ENCODE data around the gene PCDH9. TPM values are rescaled to one million over a fixed set of nuclear protein-coding genes. Genes with fewer than 3 reads are reported as not detected.

PCDH9 gene
- total RNA-seq, 1 donor from 2014 or later, result 5.1 TPM

GRCh38 chr13:66556306-66556705, 673.8 kb downstream of the PCDH9 start:
- intact Hi-C loops (cut with DNase I), result no loop called here
- no peak overlapping the region for H3K4me3 ChIP-seq
- no peak for ATAC-seq

GRCh38 chr13:66553391-66553790, 676.7 kb downstream of the PCDH9 start:
- no peak overlapping the region for H3K4me3 ChIP-seq
- no peaks in the 10 kb centered on the region for H3K9me3 ChIP-seq
- H3K27ac ChIP-seq, result no peak overlapping the region
- H3K36me3 ChIP-seq, result no peaks in the 10 kb centered on the region
- no peak for ATAC-seq
- no peak for TF ChIP-seq CTCF (IDR thresholded peaks at IDR 0.05)
- DNase-seq, result no peak
- no peaks in the 10 kb centered on the region for H3K4me1 ChIP-seq
- no peaks in the 10 kb centered on the region for H3K27me3 ChIP-seq
- intact Hi-C loops (cut with DNase I), result no loop called here

More at GRCh38 chr13:66556306-66556705, 673.8 kb downstream of the PCDH9 start:
- H3K4me1 ChIP-seq, result no peaks in the 10 kb centered on the region
- no peak overlapping the region for H3K27ac ChIP-seq
- H3K36me3 ChIP-seq, result no peaks in the 10 kb centered on the region
- no peaks in the 10 kb centered on the region for H3K27me3 ChIP-seq
- no peaks in the 10 kb centered on the region for H3K9me3 ChIP-seq
- DNase-seq, result no peak
- TF ChIP-seq CTCF (IDR thresholded peaks at IDR 0.05), result no peak

GRCh38 chr13:66551128-66551527, 679.0 kb downstream of the PCDH9 start:
- DNase-seq, result no peak
- no peak for ATAC-seq
- H3K27me3 ChIP-seq, result no peaks in the 10 kb centered on the region
- no peaks in the 10 kb centered on the region for H3K9me3 ChIP-seq
- no peaks in the 10 kb centered on the region for H3K36me3 ChIP-seq
- H3K4me1 ChIP-seq, result no peaks in the 10 kb centered on the region
- TF ChIP-seq CTCF (IDR thresholded peaks at IDR 0.05), result no peak
- intact Hi-C loops (cut with DNase I), result no loop called here
- H3K27ac ChIP-seq, result no peak overlapping the region
- H3K4me3 ChIP-seq, result no peak overlapping the region

- Histone ChIP-seq H3K4me1 (no peaks in the 10 kb centered on the region), H3K4me3 (no peak overlapping the region), H3K27me3 (no peaks in the 10 kb centered on the region), H3K27ac (no peak overlapping the region), H3K9me3 (no peaks in the 10 kb centered on the region), H3K36me3 (no peaks in the 10 kb centered on the region)
- DNase-seq (no peak), ATAC-seq (no peak)
- no peak for TF ChIP-seq CTCF (IDR thresholded peaks at IDR 0.05)
- intact Hi-C loops (cut with DNase I), result no loop called here
Observed at GRCh38 chr13:66547685-66548084, 682.5 kb downstream of the PCDH9 start.

- Histone ChIP-seq H3K27ac (no peak overlapping the region), H3K4me3 (no peak overlapping the region), H3K36me3 (no peaks in the 10 kb centered on the region), H3K4me1 (no peaks in the 10 kb centered on the region), H3K9me3 (no peaks in the 10 kb centered on the region), H3K27me3 (no peaks in the 10 kb centered on the region)
- no peak for TF ChIP-seq CTCF (IDR thresholded peaks at IDR 0.05)
- DNase-seq (no peak), ATAC-seq (no peak)
- intact Hi-C loops (cut with DNase I), result no loop called here
Observed at GRCh38 chr13:66546534-66547379, 683.4 kb downstream of the PCDH9 start.
